Measurements from ENCODE around the gene RIC8B.

Gene RIC8B

DNA sequence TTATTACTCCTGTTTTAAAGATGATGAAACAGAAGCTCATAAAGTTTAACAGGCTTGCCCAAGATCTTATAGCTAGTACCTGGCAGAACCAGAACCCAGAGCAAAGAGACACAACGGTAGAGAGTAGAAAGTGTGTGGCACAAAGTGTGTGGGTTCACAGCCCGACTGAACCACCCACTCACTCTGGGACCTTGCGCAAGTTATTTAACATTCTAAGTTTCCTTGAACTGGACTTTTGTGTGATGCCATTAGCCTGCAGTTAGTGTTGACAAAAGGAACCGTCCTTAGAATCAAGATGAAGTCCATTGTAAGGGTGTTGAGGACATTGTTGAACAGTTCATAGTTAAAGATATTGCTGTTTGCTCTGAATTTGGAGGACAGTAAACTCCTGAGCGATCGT, 29.9 kb upstream of the RIC8B start:
- DNase-seq (ENCODE audit: low read depth): no peak
- TF ChIP-seq, protein P1, sequence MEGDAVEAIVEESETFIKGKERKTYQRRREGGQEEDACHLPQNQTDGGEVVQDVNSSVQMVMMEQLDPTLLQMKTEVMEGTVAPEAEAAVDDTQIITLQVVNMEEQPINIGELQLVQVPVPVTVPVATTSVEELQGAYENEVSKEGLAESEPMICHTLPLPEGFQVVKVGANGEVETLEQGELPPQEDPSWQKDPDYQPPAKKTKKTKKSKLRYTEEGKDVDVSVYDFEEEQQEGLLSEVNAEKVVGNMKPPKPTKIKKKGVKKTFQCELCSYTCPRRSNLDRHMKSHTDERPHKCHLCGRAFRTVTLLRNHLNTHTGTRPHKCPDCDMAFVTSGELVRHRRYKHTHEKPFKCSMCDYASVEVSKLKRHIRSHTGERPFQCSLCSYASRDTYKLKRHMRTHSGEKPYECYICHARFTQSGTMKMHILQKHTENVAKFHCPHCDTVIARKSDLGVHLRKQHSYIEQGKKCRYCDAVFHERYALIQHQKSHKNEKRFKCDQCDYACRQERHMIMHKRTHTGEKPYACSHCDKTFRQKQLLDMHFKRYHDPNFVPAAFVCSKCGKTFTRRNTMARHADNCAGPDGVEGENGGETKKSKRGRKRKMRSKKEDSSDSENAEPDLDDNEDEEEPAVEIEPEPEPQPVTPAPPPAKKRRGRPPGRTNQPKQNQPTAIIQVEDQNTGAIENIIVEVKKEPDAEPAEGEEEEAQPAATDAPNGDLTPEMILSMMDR (conservative IDR thresholded peaks at IDR 0.05; ENCODE audit: control insufficient read depth, insufficient read depth, low read depth, low read length): no peak
- no peak overlapping the region for H3K4me3 ChIP-seq (ENCODE audit: control insufficient read depth, low read depth, low read length)

GRCh38 chr12:106745181-106745745, 29.2 kb upstream of the RIC8B start:
- H3K4me3 ChIP-seq (ENCODE audit: control insufficient read depth, low read depth, low read length): no peak overlapping the region
- no peak for DNase-seq (ENCODE audit: low read depth)
- TF ChIP-seq, protein P1 (conservative IDR thresholded peaks at IDR 0.05; ENCODE audit: control insufficient read depth, insufficient read depth, low read depth, low read length): no peak

DNA sequence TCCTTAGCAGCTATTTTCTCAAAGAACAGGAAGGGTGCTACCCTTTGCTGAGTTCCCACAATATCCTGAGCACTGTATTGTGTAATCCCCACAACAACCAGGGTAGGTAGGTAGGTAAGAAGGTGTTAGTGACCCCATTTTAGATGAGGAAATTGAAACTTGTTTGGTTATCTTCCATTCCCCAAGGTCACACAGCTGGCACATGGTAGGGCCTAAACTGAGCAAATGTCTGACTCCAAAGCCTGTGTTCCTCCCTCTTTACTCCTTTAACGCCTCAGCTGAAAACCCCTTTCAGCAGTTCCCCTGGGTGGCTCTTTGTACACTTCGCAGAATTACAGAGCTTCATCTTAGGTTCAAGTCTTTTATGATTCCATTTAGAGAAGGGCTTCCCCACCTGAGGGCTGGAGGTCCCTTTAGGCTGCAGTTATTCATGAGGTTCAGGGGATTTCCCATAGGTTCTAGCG, 26.5 kb upstream of the RIC8B start:
- TF ChIP-seq, protein P1 (conservative IDR thresholded peaks at IDR 0.05; ENCODE audit: control insufficient read depth, insufficient read depth, low read depth, low read length): no peak
- DNase-seq (ENCODE audit: low read depth): no peak
- H3K4me3 ChIP-seq (ENCODE audit: control insufficient read depth, low read depth, low read length): no peak overlapping the region

DNA sequence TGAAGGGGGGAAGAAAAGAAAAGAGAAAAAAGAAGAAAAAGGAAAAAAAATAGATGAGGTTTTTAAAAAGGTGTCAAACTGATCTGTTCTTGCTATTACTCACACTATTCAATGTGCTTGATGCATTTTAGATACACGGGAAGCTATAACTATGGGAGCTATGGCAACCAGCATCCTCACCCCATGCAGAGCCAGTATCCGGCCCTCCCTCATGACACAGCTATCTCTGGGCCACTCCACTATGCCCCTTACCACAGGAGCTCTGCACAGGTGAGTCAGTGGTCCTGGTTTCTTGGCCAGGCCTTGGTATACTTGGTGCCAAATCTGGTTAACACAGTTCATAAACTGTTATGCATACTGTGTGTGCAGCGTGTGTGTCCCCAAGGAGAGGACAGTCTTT, 24.0 kb upstream of the RIC8B start:
- H3K4me3 ChIP-seq (ENCODE audit: control insufficient read depth, low read depth, low read length): no peak overlapping the region
- no peak for DNase-seq (ENCODE audit: low read depth)
- TF ChIP-seq, protein P1 (conservative IDR thresholded peaks at IDR 0.05; ENCODE audit: control insufficient read depth, insufficient read depth, low read depth, low read length): no peak

DNA sequence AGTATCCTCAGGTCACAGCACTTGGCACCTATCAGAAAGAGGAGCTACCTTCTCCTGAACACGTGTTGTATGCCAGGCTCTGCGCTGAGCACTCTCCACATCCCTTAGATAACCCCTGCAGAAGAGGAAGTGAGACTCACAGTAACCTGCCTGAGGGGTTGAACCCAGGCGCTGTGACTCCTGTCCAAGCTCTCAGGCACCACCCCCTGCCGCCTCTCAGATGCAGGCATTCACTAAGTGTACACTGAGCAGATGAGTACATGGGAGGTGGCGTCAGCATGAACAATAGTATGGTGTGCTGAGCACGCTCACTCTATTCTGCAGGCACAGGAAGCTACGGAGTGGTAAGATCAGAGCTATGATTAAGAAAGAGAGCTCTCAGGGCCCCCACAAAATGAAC, 21.0 kb upstream of the RIC8B start:
- H3K4me3 ChIP-seq (ENCODE audit: control insufficient read depth, low read depth, low read length): no peak overlapping the region
- no peak for DNase-seq (ENCODE audit: low read depth)
- TF ChIP-seq, protein P1 (conservative IDR thresholded peaks at IDR 0.05; ENCODE audit: control insufficient read depth, insufficient read depth, low read depth, low read length): no peak

- no peak overlapping the region for H3K4me3 ChIP-seq (ENCODE audit: control insufficient read depth, low read depth, low read length)
- TF ChIP-seq, protein P1 (conservative IDR thresholded peaks at IDR 0.05; ENCODE audit: control insufficient read depth, insufficient read depth, low read depth, low read length): no peak
- no peak for DNase-seq (ENCODE audit: low read depth)
Measured at GRCh38 chr12:106754331-106754730, 20.2 kb upstream of the RIC8B start.
